ENCODE measurements around the gene SMDT1.

DNA sequence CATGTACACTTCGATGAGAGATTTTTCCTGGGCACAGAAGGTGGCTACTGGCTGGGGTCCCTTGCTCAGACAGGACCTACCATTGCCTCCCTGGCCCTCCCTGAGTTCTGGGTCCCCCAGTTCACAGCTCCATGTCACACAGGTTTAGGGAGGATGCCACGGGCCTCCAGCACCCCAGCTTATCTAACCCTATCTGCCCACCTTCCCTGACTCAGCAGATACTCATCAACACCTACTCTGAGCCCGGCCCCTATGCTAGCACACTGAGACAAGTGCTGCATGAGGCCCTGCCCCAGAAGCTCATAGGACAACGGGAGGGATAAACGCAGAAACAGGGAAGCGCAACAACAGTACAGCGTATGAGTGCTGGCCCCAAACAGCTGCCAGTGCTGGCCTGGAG lies 18.5 kb upstream of the SMDT1 start:
- TF ChIP-seq POLR2A (IDR thresholded peaks at IDR 0.05), result no peak
- TF ChIP-seq CTCF (IDR thresholded peaks at IDR 0.05), result no peak

All from tibial nerve (tissue), 3 donors.